A673 (cell line): ENCODE results near the gene HOOK2.

Experiments used
- EZH2 ChIP-seq: fragments of 200-600 bp; sonication (generic); IDR thresholded peaks from 2 replicates; pipeline ENCODE4 v1.6.1; 2017; ENCODE audit warnings: borderline replicate concordance, low read depth, mild to moderate bottlenecking, mixed read lengths, antibody characterized with exemption, low read length; ENCODE audit not compliant: poor library complexity, severe bottlenecking
- TF ChIP-seq, protein P1 (sequence below): fragments of 300-800, 200-600 bp; sonication (generic); conservative IDR thresholded peaks from 2 replicates; pipeline ENCODE4 v1.5.1; 2017; ENCODE audit warnings: low read depth, mild to moderate bottlenecking, antibody characterized with exemption, low read length, moderate library complexity, mixed read lengths

GRCh38 chr19:12736995-12737834 is 38.1 kb downstream of the HOOK2 start, which contains the start of gene GET3:
- TF ChIP-seq, protein P1, sequence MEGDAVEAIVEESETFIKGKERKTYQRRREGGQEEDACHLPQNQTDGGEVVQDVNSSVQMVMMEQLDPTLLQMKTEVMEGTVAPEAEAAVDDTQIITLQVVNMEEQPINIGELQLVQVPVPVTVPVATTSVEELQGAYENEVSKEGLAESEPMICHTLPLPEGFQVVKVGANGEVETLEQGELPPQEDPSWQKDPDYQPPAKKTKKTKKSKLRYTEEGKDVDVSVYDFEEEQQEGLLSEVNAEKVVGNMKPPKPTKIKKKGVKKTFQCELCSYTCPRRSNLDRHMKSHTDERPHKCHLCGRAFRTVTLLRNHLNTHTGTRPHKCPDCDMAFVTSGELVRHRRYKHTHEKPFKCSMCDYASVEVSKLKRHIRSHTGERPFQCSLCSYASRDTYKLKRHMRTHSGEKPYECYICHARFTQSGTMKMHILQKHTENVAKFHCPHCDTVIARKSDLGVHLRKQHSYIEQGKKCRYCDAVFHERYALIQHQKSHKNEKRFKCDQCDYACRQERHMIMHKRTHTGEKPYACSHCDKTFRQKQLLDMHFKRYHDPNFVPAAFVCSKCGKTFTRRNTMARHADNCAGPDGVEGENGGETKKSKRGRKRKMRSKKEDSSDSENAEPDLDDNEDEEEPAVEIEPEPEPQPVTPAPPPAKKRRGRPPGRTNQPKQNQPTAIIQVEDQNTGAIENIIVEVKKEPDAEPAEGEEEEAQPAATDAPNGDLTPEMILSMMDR = no peak
- no peak for TF ChIP-seq EZH2
